ENCODE measurements around the gene ALK.

GRCh38 chr2:29892585-29893259, 28.7 kb downstream of the ALK start:
- TF ChIP-seq CTCF (IDR thresholded peaks at IDR 0.05) = no peak
- TF ChIP-seq CBX2 (IDR thresholded peaks at IDR 0.05; ENCODE audit: borderline replicate concordance, low read depth) = no peak
- no peak for TF ChIP-seq KDM1A (IDR thresholded peaks at IDR 0.05; ENCODE audit: low read depth)
- TF ChIP-seq POLR2A (IDR thresholded peaks at IDR 0.05; ENCODE audit: low read length) = no peak
- TF ChIP-seq SMC3 (IDR thresholded peaks at IDR 0.05) = no peak
- no peak for TF ChIP-seq HOXA7 (CRISPR knock-in tag; IDR thresholded peaks at IDR 0.05)
- no peak for TF ChIP-seq RARB (CRISPR knock-in tag; IDR thresholded peaks at IDR 0.05)
- no peak for TF ChIP-seq CEBPB (IDR thresholded peaks at IDR 0.05)

Data from A549 (cell line).